HCT116 (cell line): ENCODE measurements around the gene MYOM1. TPM values are rescaled to one million over a fixed set of nuclear protein-coding genes. Genes with fewer than 3 reads are reported as not detected.

Experiments used
- ATAC-seq: fragments of 200-7000 bp; cut with Tn5 transposase; 2 replicates; pipeline ENCODE4 v1.9.1; 2020; ENCODE audit warnings: mild to moderate bottlenecking, moderate library complexity
- BruUV-seq: library from RNA; stranded (reverse); fragments of 400-500 nt; replicated peaks from 2 replicates; lab custom pipeline; 2021; lab: Mats Ljungman, UMichigan
- CTCF ChIA-PET: fragments of 300-600 bp; sonication (Branson Sonifier 250); formaldehyde crosslinking; loops from one replicate; lab custom pipeline; 2021; ENCODE audit warnings: antibody characterized with exemption; lab: Charles Lee
- POLR2A ChIA-PET: fragments of 300-600, 350-600 bp; sonication (Branson Sonifier 250); formaldehyde crosslinking; loops from one replicate; lab custom pipeline; 2021; ENCODE audit warnings: antibody characterized with exemption; lab: Charles Lee
- RAD21 ChIA-PET, 2 experiments: fragments of 300-600 bp; sonication (Branson Sonifier 250); formaldehyde crosslinking; loops; one replicate each; lab custom pipeline; 2023; ENCODE audit warnings: low total read pairs in 2 of 2; ENCODE audit not compliant: uncharacterized antibody in 2 of 2, unreplicated experiment in 2 of 2, low non-redundant PET in 1 of 2; lab: Charles Lee
- DNase-seq: peaks from one replicate; pipeline ENCODE4 v3.0.0-alpha.2; 2010; ENCODE audit warnings: low read depth, low spot score
- H2AFZ ChIP-seq: fragments of 200-600 bp; shearing (Covaris generic), sonication (generic); 2 replicates; pipeline ENCODE4 v1.6.1; 2017; ENCODE audit warnings: low read depth, mixed run types, mixed read lengths, antibody characterized with exemption, low read length; ENCODE audit not compliant: poor library complexity, severe bottlenecking
- H3K27ac ChIP-seq: 2 replicates; pipeline ENCODE4 v1.5.1; 2012; ENCODE audit warnings: low read depth, low read length
- H3K27me3 ChIP-seq: fragments of 200-600 bp; sonication (generic); 2 replicates; pipeline ENCODE4 v1.6.1; 2016; ENCODE audit warnings: mixed run types, low read length, mixed read lengths; ENCODE audit not compliant: insufficient read depth
- H3K36me3 ChIP-seq, 2 experiments: fragments of 200-500 bp in 1 of 2; fragments of 200-600 bp in 1 of 2; sonication (Bioruptor generic) in 1 of 2; sonication (generic) in 1 of 2; 2 replicates each; pipeline versions ENCODE4 v1.5.1 to v1.6.1; 2014 to 2016; ENCODE audit warnings: low read length in 2 of 2, inconsistent platforms in 1 of 2, mixed read lengths in 1 of 2, mixed run types in 1 of 2; ENCODE audit not compliant: insufficient read depth in 2 of 2, control insufficient read depth in 1 of 2
- H3K4me1 ChIP-seq, 2 experiments: fragments of 200-600 bp in 1 of 2; sonication (generic) in 1 of 2; 2 replicates each; pipeline versions ENCODE4 v1.5.1 to v1.6.1; 2012 to 2017; ENCODE audit warnings: low read length in 2 of 2, inconsistent platforms in 1 of 2, mild to moderate bottlenecking in 1 of 2, mixed read lengths in 1 of 2, mixed run types in 1 of 2, moderate library complexity in 1 of 2; ENCODE audit not compliant: insufficient read depth in 2 of 2, control insufficient read depth in 1 of 2
- H3K4me2 ChIP-seq: fragments of 200-600 bp; sonication (generic); 2 replicates; pipeline ENCODE4 v1.6.1; 2017; ENCODE audit warnings: mixed run types, low read length, mixed read lengths
- H3K4me3 ChIP-seq, 2 experiments: fragments of 200-600 bp in 1 of 2; sonication (generic) in 1 of 2; replicated peaks in 1 of 2; 2 replicates each; pipeline ENCODE4 v1.5.1; 2011 to 2016; ENCODE audit warnings: low read length in 2 of 2, control low read depth in 1 of 2, low read depth in 1 of 2, mild to moderate bottlenecking in 1 of 2, mixed read lengths in 1 of 2, mixed run types in 1 of 2
- H3K79me2 ChIP-seq: fragments of 200-600 bp; sonication (generic); 2 replicates; pipeline ENCODE4 v1.6.1; 2017; ENCODE audit warnings: mild to moderate bottlenecking, mixed run types, low read length, moderate library complexity, mixed read lengths; ENCODE audit not compliant: insufficient read depth
- H3K9ac ChIP-seq: fragments of 200-600 bp; sonication (generic); 2 replicates; pipeline ENCODE4 v1.6.1; 2016; ENCODE audit warnings: low read length, mixed read lengths
- H3K9me2 ChIP-seq: fragments of 200-600 bp; sonication (generic), shearing (Covaris generic); 2 replicates; pipeline ENCODE4 v1.6.1; 2017; ENCODE audit warnings: mixed run types, mild to moderate bottlenecking, moderate library complexity; ENCODE audit not compliant: insufficient read depth
- H3K9me3 ChIP-seq, 2 experiments: fragments of 200-500 bp in 1 of 2; fragments of 200-600 bp in 1 of 2; sonication (Bioruptor generic) in 1 of 2; sonication (generic) in 1 of 2; 2 replicates each; pipeline ENCODE4 v1.6.1; 2014 to 2017; ENCODE audit warnings: low read length in 2 of 2, mixed read lengths in 2 of 2, inconsistent platforms in 1 of 2, low read depth in 1 of 2, mild to moderate bottlenecking in 1 of 2, mixed run types in 1 of 2, moderate library complexity in 1 of 2; ENCODE audit not compliant: control insufficient read depth in 1 of 2, insufficient read depth in 1 of 2
- H4K20me1 ChIP-seq: fragments of 200-600 bp; sonication (generic), shearing (Covaris generic); 2 replicates; pipeline ENCODE4 v1.6.1; 2017; ENCODE audit warnings: mixed run types, mild to moderate bottlenecking, moderate library complexity; ENCODE audit not compliant: insufficient read depth
- ELF1 ChIP-seq: IDR thresholded peaks from 2 replicates; pipeline ENCODE4 v1.6.1; 2012; ENCODE audit warnings: low read depth, borderline replicate concordance
- JUND ChIP-seq: IDR thresholded peaks from 2 replicates; pipeline ENCODE4 v1.6.1; 2012
- POLR2AphosphoS5 ChIP-seq: IDR thresholded peaks from 2 replicates; pipeline ENCODE4 v1.6.1; 2011; ENCODE audit warnings: mild to moderate bottlenecking, low read depth, low read length, moderate library complexity
- SIN3A ChIP-seq: IDR thresholded peaks from 2 replicates; pipeline ENCODE4 v1.6.1; 2012; ENCODE audit warnings: low read depth
- SP1 ChIP-seq: IDR thresholded peaks from 2 replicates; pipeline ENCODE4 v1.6.1; 2012; ENCODE audit warnings: low read depth
- YY1 ChIP-seq: IDR thresholded peaks from 2 replicates; pipeline ENCODE4 v1.6.1; 2011; ENCODE audit warnings: low read length, low read depth, moderate library complexity, mild to moderate bottlenecking; ENCODE audit not compliant: insufficient replicate concordance; ENCODE audit errors: extremely low read depth
- ZNF274 ChIP-seq: fragments of 200-500 bp; sonication (Bioruptor generic); IDR thresholded peaks from 2 replicates; pipeline ENCODE4 v1.6.1; 2014; ENCODE audit warnings: mild to moderate bottlenecking, low read depth, low read length, inconsistent platforms
- intact Hi-C: fragments of 100-400 bp; cut with micrococcal nuclease; formaldehyde crosslinking; loops from 2 replicates; pipeline ENCODE4 v1.10.0; 2022
- total RNA-seq: library from RNA; stranded (reverse); gene quantifications from one replicate; pipeline ENCODE4 v1.2.1, GENCODE V29; 2021; ENCODE audit not compliant: unreplicated experiment
- TF ChIP-seq, protein P1 (sequence below): IDR thresholded peaks from 2 replicates; pipeline ENCODE4 v1.6.1; 2012
- TF ChIP-seq, protein P2 (sequence below), 3 experiments: fragments of 200-600 bp in 1 of 3; sonication (generic) in 1 of 3; IDR thresholded peaks in 2 of 3; conservative IDR thresholded peaks in 1 of 3; 2 replicates each; pipeline ENCODE4 v1.5.1; 2012 to 2017; ENCODE audit warnings: low read depth in 2 of 3, low read length in 2 of 3, antibody characterized with exemption in 1 of 3, borderline replicate concordance in 1 of 3, control low read depth in 1 of 3, mild to moderate bottlenecking in 1 of 3, mixed read lengths in 1 of 3, mixed run types in 1 of 3, moderate library complexity in 1 of 3; ENCODE audit not compliant: insufficient read depth in 1 of 3

The MYOM1 gene
- total RNA-seq, 1 experiment from 2014 or later = 0.52 TPM

DNA sequence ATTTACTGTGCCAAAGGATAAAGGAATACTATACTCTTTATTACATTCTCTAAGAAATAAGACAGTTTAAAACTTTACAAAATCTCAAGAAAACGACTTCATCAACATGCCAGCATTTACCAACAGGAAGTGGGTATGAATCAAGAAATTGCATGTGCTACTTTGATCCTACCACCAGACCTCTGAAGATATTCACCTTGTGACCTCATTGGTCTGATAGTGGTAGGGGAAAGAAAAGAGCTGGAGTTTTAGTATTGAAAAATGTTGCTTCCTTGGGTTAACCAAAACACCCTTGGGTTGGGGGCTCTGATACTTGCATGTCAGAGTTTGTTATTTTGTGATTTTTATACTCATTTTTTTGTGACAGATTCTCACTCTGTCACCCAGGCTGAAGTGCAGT, 122.7 kb downstream of the MYOM1 start:
- Histone ChIP-seq H3K4me1 (no peaks in the 10 kb centered on the region), H3K27ac (no peak overlapping the region), H3K79me2 (no peaks in the 10 kb centered on the region), H3K9ac (no peak overlapping the region), H2AFZ (no peak overlapping the region), H3K36me3 (no peaks in the 10 kb centered on the region), H3K27me3 (no peaks in the 10 kb centered on the region), H3K4me3 (no peak overlapping the region), H3K4me2 (no peak overlapping the region), H4K20me1 (no peaks in the 10 kb centered on the region), H3K9me3 (no peaks in the 10 kb centered on the region), H3K9me2 (no peaks in the 10 kb centered on the region)
- POLR2A ChIA-PET = no interaction called here
- ATAC-seq = no peak
- TF ChIP-seq SIN3A (no peak), ELF1 (no peak), SP1 (no peak), JUND (no peak), POLR2AphosphoS5 (no peak)
- TF ChIP-seq, protein P1, sequence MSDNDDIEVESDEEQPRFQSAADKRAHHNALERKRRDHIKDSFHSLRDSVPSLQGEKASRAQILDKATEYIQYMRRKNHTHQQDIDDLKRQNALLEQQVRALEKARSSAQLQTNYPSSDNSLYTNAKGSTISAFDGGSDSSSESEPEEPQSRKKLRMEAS = no peak
- RAD21 ChIA-PET = no interaction called here
- DNase-seq = no peak
- CTCF ChIA-PET = interaction anchor here (1.2 kb wide), 1 partner anchor 32 kb away, joined by 3 read pairs; no protein-coding TSS in a partner anchor
- intact Hi-C loops = no loop called here
- no TSS peak for BruUV-seq

DNA sequence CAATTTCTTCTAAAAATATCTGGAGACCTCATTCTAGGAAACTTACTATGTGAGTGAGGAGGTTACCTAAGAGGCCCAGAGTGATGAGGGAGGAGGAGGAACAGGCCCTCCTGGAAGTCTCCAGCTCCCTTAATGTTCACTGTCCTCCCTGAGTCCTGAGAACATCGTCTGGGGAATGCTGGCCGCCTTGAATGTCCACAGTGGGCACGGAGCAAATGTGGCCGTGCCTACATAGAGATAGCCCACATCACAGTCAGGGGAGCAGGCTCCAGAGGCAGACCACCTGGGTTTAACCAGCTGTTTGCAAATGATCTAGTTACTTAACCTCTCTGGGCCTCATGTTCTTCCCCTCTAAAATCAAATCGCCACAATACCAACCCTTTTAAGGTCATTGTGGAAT, 123.8 kb downstream of the MYOM1 start:
- TF ChIP-seq, protein P2, sequence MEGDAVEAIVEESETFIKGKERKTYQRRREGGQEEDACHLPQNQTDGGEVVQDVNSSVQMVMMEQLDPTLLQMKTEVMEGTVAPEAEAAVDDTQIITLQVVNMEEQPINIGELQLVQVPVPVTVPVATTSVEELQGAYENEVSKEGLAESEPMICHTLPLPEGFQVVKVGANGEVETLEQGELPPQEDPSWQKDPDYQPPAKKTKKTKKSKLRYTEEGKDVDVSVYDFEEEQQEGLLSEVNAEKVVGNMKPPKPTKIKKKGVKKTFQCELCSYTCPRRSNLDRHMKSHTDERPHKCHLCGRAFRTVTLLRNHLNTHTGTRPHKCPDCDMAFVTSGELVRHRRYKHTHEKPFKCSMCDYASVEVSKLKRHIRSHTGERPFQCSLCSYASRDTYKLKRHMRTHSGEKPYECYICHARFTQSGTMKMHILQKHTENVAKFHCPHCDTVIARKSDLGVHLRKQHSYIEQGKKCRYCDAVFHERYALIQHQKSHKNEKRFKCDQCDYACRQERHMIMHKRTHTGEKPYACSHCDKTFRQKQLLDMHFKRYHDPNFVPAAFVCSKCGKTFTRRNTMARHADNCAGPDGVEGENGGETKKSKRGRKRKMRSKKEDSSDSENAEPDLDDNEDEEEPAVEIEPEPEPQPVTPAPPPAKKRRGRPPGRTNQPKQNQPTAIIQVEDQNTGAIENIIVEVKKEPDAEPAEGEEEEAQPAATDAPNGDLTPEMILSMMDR (IDR thresholded peaks at IDR 0.05 in 2 of 3, conservative IDR thresholded peaks at IDR 0.05 in 1 of 3; ENCODE audit: borderline replicate concordance in 1 of 3, insufficient read depth in 1 of 3, low read depth in 2 of 3, low read length in 2 of 3) = no peak
- no peak for TF ChIP-seq YY1
- no peak for TF ChIP-seq SP1
- TF ChIP-seq ZNF274 = no peak
- TF ChIP-seq, protein P1 = no peak
- H3K9me3 ChIP-seq = no peaks in the 10 kb centered on the region
- no peaks in the 10 kb centered on the region for H3K4me1 ChIP-seq
- H3K9me2 ChIP-seq = no peaks in the 10 kb centered on the region
- no peaks in the 10 kb centered on the region for H3K79me2 ChIP-seq
- no peak overlapping the region for H3K9ac ChIP-seq
- H3K36me3 ChIP-seq = no peaks in the 10 kb centered on the region
- ChIA-PET POLR2A (no interaction called here), RAD21 (no interaction called here), CTCF (no interaction called here)
- no peaks in the 10 kb centered on the region for H4K20me1 ChIP-seq
- DNase-seq = no peak
- intact Hi-C loops = no loop called here
- ATAC-seq = no peak
- BruUV-seq = no TSS peak
- no peaks in the 10 kb centered on the region for H3K27me3 ChIP-seq
- no peak overlapping the region for H3K4me3 ChIP-seq
- H2AFZ ChIP-seq = no peak overlapping the region
- H3K27ac ChIP-seq = no peak overlapping the region
- no peak overlapping the region for H3K4me2 ChIP-seq
